Gastroesophageal sphincter (tissue), 4 donors: ENCODE results near the gene MMP25. TPM values are rescaled to one million over a fixed set of nuclear protein-coding genes. Genes with fewer than 3 reads are reported as not detected.
"Not testable (repeated sequence)": the region's sequence is repeated elsewhere in the genome, so short reads cannot be mapped to it uniquely, and the experiment has no call there.

ENCODE experiments used
- ATAC-seq: fragments of 150-250 bp; one replicate; pipeline ENCODE4 v1.9.1; 2016; ENCODE audit warnings: mild to moderate bottlenecking, moderate library complexity
- H3K27ac ChIP-seq, 4 donors: fragments of 200-600 bp; sonication (generic) in 3 of 4; 1 replicate in 3 of 4; 2 replicates in 1 of 4; pipeline ENCODE4 v1.5.1; 2016 to 2019
- H3K27me3 ChIP-seq: fragments of 200-600 bp; sonication (generic); one replicate; pipeline ENCODE4 v1.5.1; 2019
- H3K36me3 ChIP-seq, 2 donors: fragments of 200-600 bp; sonication (generic); one replicate each; pipeline ENCODE4 v1.5.1; 2019; ENCODE audit warnings: control low read depth in 1 of 2
- H3K4me1 ChIP-seq, 3 donors: fragments of 200-600 bp; sonication (generic); 1 replicate in 2 of 3; 2 replicates in 1 of 3; pipeline ENCODE4 v1.5.1; 2016 to 2019; ENCODE audit warnings: control low read depth in 2 of 3
- H3K4me3 ChIP-seq, 2 donors: fragments of 200-600 bp; sonication (generic); one replicate each; pipeline ENCODE4 v1.5.1; 2019; ENCODE audit warnings: mild to moderate bottlenecking in 1 of 2, moderate library complexity in 1 of 2
- H3K9me3 ChIP-seq, 3 donors: fragments of 200-600 bp; sonication (generic); one replicate each; pipeline ENCODE4 v1.5.1; 2017 to 2019; ENCODE audit warnings: control low read depth in 2 of 3
- EP300 ChIP-seq: sonication (generic); formaldehyde crosslinking; IDR thresholded peaks from one replicate; pipeline ENCODE4 v1.6.1; 2017; ENCODE audit warnings: antibody characterized with exemption, mild to moderate bottlenecking
- POLR2A ChIP-seq, 2 donors: fragments of 450-650 bp; IDR thresholded peaks; one replicate each; pipeline ENCODE4 v1.6.1; 2017; ENCODE audit warnings: antibody characterized with exemption in 2 of 2, mild to moderate bottlenecking in 2 of 2, moderate library complexity in 1 of 2
- POLR2AphosphoS5 ChIP-seq: sonication (generic); formaldehyde crosslinking; IDR thresholded peaks from one replicate; pipeline ENCODE4 v1.6.1; 2017; ENCODE audit warnings: antibody characterized with exemption
- WGBS, 2 donors: methylation state at CpG; one replicate each; pipeline ENCODE4 v1.1.5; 2018; ENCODE audit warnings: low coverage in 1 of 2; 5-methylcytosine and 5-hydroxymethylcytosine counted together
- total RNA-seq, 4 donors: library from RNA; depleted of rRNA; stranded (reverse); fragments of >200 nt; gene quantifications; one replicate each; pipeline ENCODE4 v1.1.0, GENCODE V29; 2016
- TF ChIP-seq, protein P1 (sequence below), 4 experiments: fragments of 200-600 bp in 2 of 4; fragments of 450-650 bp in 2 of 4; sonication (generic) in 1 of 4; IDR thresholded peaks; one replicate each; pipeline ENCODE4 v1.5.1; 2017 to 2019; ENCODE audit warnings: antibody characterized with exemption in 4 of 4, mild to moderate bottlenecking in 2 of 4, moderate library complexity in 2 of 4

MMP25 gene
- total RNA-seq, 4 donors from 2014 or later = 1.6 to 2.6 TPM; not detected in 2

GRCh38 chr16:3068487-3068886, 22.1 kb downstream of the MMP25 start:
- Histone ChIP-seq H3K9me3 (no peaks in the 10 kb centered on the region), H3K27me3 (peaks cover 9% of the 10 kb centered on the region), H3K36me3 (no peaks in the 10 kb centered on the region), H3K27ac (no peak overlapping the region), H3K4me1 (peaks cover 0 to 23% (median 0%) of the 10 kb centered on the region in 3 donors), H3K4me3 (no peak overlapping the region)
- 40% methylated on average over 1 of the region's 4 CpGs; no CpG with 5 or more reads in 1 of the 2 donors for WGBS, 2 donors
- no peak for ATAC-seq
- TF ChIP-seq EP300 (no peak), POLR2A (IDR thresholded peaks at IDR 0.05) (no peak), POLR2AphosphoS5 (no peak)
- TF ChIP-seq, protein P1, sequence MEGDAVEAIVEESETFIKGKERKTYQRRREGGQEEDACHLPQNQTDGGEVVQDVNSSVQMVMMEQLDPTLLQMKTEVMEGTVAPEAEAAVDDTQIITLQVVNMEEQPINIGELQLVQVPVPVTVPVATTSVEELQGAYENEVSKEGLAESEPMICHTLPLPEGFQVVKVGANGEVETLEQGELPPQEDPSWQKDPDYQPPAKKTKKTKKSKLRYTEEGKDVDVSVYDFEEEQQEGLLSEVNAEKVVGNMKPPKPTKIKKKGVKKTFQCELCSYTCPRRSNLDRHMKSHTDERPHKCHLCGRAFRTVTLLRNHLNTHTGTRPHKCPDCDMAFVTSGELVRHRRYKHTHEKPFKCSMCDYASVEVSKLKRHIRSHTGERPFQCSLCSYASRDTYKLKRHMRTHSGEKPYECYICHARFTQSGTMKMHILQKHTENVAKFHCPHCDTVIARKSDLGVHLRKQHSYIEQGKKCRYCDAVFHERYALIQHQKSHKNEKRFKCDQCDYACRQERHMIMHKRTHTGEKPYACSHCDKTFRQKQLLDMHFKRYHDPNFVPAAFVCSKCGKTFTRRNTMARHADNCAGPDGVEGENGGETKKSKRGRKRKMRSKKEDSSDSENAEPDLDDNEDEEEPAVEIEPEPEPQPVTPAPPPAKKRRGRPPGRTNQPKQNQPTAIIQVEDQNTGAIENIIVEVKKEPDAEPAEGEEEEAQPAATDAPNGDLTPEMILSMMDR (IDR thresholded peaks at IDR 0.05) = no peak

GRCh38 chr16:3069146-3069545, 22.8 kb downstream of the MMP25 start:
- not testable (repeated sequence) for H3K4me3 ChIP-seq, H3K36me3 ChIP-seq, ATAC-seq, H3K9me3 ChIP-seq, H3K27ac ChIP-seq
- peaks cover 0 to 23% (median 0%) of the 10 kb centered on the region in 3 donors for H3K4me1 ChIP-seq
- H3K27me3 ChIP-seq = peaks cover 15% of the 10 kb centered on the region
- 50 to 81% methylated on average over 1 to 5 of the region's 11 CpGs for WGBS, 2 donors

GRCh38 chr16:3070608-3071111, 24.3 kb downstream of the MMP25 start:
- peaks cover 0 to 10% (median 0%) of the 10 kb centered on the region in 3 donors for H3K4me1 ChIP-seq
- no peak overlapping the region for H3K4me3 ChIP-seq
- H3K27ac ChIP-seq = no peak overlapping the region
- no peaks in the 10 kb centered on the region for H3K36me3 ChIP-seq
- WGBS, 2 donors = 93% methylated on average over 4 of the region's 9 CpGs; no CpG with 5 or more reads in 1 of the 2 donors
- TF ChIP-seq EP300 = no peak
- no peak for TF ChIP-seq POLR2AphosphoS5
- H3K9me3 ChIP-seq = no peaks in the 10 kb centered on the region
- peaks cover 9% of the 10 kb centered on the region for H3K27me3 ChIP-seq
- no peak for ATAC-seq

- WGBS, 2 donors = 68 to 92% methylated on average over 6 to 7 of the region's 7 CpGs
- Histone ChIP-seq H3K36me3 (no peaks in the 10 kb centered on the region), H3K4me3 (no peak overlapping the region), H3K4me1 (no peaks in the 10 kb centered on the region), H3K9me3 (no peaks in the 10 kb centered on the region), H3K27me3 (peaks cover 9% of the 10 kb centered on the region), H3K27ac (no peak overlapping the region)
- ATAC-seq = no peak
- TF ChIP-seq POLR2AphosphoS5 (no peak), EP300 (no peak), POLR2A (IDR thresholded peaks at IDR 0.05) (no peak)
- TF ChIP-seq, protein P1 (IDR thresholded peaks at IDR 0.05) = no peak
These were observed 25.3 kb downstream of the MMP25 start for GRCh38 chr16:3071655-3072054.

GRCh38 chr16:3072148-3072547, 25.8 kb downstream of the MMP25 start:
- WGBS, 2 donors = no CpG with 5 or more reads among the region's 4 CpGs
- H3K4me1 ChIP-seq, H3K9me3 ChIP-seq, H3K4me3 ChIP-seq, ATAC-seq, H3K27ac ChIP-seq, H3K36me3 ChIP-seq, H3K27me3 ChIP-seq: not testable (repeated sequence)

DNA sequence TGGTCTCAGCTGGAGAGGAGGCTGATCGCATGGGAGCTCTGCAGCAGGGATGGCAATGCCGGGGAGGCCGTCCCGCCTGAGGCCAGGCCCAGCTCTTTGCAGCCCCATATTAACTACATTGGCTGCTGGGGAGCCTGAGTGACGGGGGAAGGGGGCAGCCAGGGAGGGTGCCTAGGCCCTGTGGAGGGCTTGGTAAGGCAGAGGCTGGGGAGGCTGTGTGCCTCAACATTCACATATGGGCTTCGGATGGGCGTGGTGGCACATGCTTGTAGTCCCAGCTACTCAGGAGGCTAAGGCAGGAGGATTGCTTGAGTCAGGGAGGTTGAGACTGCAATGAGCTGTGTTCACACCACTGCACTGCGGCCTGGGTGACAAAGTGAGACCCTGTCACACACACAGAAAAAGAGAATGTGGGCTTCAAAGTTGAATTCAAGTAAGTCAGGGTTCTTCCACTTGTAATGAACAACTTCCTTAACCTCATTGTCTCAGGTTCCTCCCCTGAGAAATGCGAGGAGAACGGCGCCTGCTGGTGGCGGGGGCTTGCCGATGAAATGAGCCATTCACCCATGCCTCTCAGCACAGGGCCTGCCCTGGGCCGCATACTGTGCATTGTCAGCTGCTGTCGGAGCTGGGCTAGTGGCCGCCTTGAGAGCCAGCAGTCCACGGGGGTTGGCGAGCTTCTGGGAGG, 26.4 kb downstream of the MMP25 start:
- ATAC-seq, H3K36me3 ChIP-seq, H3K4me1 ChIP-seq, H3K9me3 ChIP-seq, H3K27me3 ChIP-seq, H3K27ac ChIP-seq, H3K4me3 ChIP-seq: not testable (repeated sequence)
- WGBS, 2 donors = 60% methylated on average over 2 of the region's 18 CpGs; no CpG with 5 or more reads in 1 of the 2 donors

- H3K4me3 ChIP-seq = no peak overlapping the region
- WGBS, 2 donors = 88 to 97% methylated on average over 5 to 7 of the region's 7 CpGs
- peaks cover 9% of the 10 kb centered on the region for H3K27me3 ChIP-seq
- no peaks in the 10 kb centered on the region for H3K36me3 ChIP-seq
- no peak for ATAC-seq
- TF ChIP-seq POLR2AphosphoS5 (no peak), POLR2A (IDR thresholded peaks at IDR 0.05) (no peak), EP300 (no peak)
- TF ChIP-seq, protein P1 (IDR thresholded peaks at IDR 0.05) = no peak
- no peak overlapping the region for H3K27ac ChIP-seq
- no peaks in the 10 kb centered on the region for H3K9me3 ChIP-seq
- H3K4me1 ChIP-seq = no peaks in the 10 kb centered on the region
These were observed 27.1 kb downstream of the MMP25 start for GRCh38 chr16:3073448-3073847.
